ENCODE results near the gene ZNF677.

DNA sequence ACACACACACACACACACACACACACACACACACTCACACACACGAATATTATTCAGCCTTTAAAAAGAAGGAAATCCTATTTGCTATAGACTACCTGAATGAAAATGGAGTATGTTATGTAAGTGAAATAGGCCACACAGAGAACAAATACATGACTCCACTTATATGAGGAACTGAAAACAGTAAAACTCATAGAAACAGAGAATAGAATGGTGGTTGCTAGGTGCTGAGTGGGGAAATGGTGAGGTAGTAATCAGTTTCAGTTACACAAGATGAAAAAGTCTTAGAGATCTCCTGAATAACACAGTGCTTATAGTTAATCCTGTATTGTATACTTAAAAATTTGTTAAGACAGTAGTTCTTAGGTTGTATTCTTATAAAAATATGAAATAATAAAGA is 8.2 kb downstream of the ZNF677 start:
- TF ChIP-seq, protein P1, sequence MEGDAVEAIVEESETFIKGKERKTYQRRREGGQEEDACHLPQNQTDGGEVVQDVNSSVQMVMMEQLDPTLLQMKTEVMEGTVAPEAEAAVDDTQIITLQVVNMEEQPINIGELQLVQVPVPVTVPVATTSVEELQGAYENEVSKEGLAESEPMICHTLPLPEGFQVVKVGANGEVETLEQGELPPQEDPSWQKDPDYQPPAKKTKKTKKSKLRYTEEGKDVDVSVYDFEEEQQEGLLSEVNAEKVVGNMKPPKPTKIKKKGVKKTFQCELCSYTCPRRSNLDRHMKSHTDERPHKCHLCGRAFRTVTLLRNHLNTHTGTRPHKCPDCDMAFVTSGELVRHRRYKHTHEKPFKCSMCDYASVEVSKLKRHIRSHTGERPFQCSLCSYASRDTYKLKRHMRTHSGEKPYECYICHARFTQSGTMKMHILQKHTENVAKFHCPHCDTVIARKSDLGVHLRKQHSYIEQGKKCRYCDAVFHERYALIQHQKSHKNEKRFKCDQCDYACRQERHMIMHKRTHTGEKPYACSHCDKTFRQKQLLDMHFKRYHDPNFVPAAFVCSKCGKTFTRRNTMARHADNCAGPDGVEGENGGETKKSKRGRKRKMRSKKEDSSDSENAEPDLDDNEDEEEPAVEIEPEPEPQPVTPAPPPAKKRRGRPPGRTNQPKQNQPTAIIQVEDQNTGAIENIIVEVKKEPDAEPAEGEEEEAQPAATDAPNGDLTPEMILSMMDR (IDR thresholded peaks at IDR 0.05; ENCODE audit: insufficient read depth, low read depth, low read length): no peak
- TF ChIP-seq EZH2 (IDR thresholded peaks at IDR 0.05; ENCODE audit: insufficient read depth, low read length): no peak

Measured in astrocyte (in vitro differentiated cells and primary cell).